Neutrophil (primary cell): Measurements from ENCODE around the gene PCNX2.

ENCODE experiments used
- H3K27ac ChIP-seq: fragments of 200-600 bp; sonication (generic); 2 replicates; pipeline ENCODE4 v1.5.1; 2016; ENCODE audit warnings: mild to moderate bottlenecking, moderate library complexity
- H3K27me3 ChIP-seq: fragments of 200-600 bp; sonication (generic); 2 replicates; pipeline ENCODE4 v1.6.0; 2016; ENCODE audit warnings: mild to moderate bottlenecking
- H3K36me3 ChIP-seq: fragments of 200-600 bp; sonication (generic); 2 replicates; pipeline ENCODE4 v1.5.1; 2017
- H3K4me1 ChIP-seq, 2 experiments: fragments of 200-600 bp in 1 of 2; sonication (generic) in 1 of 2; 1 replicate in 1 of 2; 2 replicates in 1 of 2; pipeline versions ENCODE4 v1.5.1 to v1.6.1; 2013 to 2016; ENCODE audit warnings: low read depth in 1 of 2, low read length in 1 of 2, mild to moderate bottlenecking in 1 of 2, moderate library complexity in 1 of 2; ENCODE audit not compliant: control insufficient read depth in 1 of 2, insufficient read depth in 1 of 2
- H3K4me3 ChIP-seq, 2 experiments: fragments of 200-600 bp in 1 of 2; sonication (generic) in 1 of 2; 1 replicate in 1 of 2; 2 replicates in 1 of 2; pipeline ENCODE4 v1.5.1; 2013 to 2016; ENCODE audit warnings: low read depth in 1 of 2, low read length in 1 of 2, mild to moderate bottlenecking in 1 of 2, moderate library complexity in 1 of 2
- H3K9me3 ChIP-seq: fragments of 200-600 bp; sonication (generic); 2 replicates; pipeline ENCODE4 v1.5.1; 2016
- TF ChIP-seq, protein P1 (sequence below): fragments of 200-600 bp; sonication (generic); IDR thresholded peaks from 2 replicates; pipeline ENCODE4 v1.5.1; 2016; ENCODE audit warnings: antibody characterized with exemption

Gene PCNX2

DNA sequence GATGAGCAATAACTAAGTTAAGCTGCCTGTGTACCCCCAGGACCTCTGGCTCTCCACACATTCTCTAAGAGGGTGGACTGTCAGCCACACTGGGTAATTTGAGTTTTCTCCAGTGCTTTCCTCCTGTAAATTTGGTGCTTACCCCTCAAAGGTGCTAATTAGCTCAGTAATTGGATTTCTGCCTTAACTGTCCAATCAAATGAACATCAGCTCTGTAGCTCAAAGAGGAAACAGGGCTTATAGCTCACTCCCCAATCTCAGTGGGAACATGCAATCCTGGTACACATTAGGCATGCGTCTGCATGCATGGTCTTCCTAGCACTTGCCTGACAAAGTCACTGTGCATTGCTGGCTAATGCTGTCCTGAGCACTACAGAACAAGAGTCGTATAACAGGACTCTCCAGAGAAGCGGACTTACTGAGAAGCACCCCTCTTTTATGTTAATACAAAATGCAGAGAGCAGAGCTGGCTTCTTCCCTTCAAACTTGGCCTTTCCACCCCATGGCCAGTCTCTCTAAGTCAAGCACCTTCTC is 235.0 kb downstream of the PCNX2 start:
- Histone ChIP-seq H3K4me1 (no peaks in the 10 kb centered on the region), H3K36me3 (no peaks in the 10 kb centered on the region)
- TF ChIP-seq, protein P1, sequence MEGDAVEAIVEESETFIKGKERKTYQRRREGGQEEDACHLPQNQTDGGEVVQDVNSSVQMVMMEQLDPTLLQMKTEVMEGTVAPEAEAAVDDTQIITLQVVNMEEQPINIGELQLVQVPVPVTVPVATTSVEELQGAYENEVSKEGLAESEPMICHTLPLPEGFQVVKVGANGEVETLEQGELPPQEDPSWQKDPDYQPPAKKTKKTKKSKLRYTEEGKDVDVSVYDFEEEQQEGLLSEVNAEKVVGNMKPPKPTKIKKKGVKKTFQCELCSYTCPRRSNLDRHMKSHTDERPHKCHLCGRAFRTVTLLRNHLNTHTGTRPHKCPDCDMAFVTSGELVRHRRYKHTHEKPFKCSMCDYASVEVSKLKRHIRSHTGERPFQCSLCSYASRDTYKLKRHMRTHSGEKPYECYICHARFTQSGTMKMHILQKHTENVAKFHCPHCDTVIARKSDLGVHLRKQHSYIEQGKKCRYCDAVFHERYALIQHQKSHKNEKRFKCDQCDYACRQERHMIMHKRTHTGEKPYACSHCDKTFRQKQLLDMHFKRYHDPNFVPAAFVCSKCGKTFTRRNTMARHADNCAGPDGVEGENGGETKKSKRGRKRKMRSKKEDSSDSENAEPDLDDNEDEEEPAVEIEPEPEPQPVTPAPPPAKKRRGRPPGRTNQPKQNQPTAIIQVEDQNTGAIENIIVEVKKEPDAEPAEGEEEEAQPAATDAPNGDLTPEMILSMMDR: no peak

DNA sequence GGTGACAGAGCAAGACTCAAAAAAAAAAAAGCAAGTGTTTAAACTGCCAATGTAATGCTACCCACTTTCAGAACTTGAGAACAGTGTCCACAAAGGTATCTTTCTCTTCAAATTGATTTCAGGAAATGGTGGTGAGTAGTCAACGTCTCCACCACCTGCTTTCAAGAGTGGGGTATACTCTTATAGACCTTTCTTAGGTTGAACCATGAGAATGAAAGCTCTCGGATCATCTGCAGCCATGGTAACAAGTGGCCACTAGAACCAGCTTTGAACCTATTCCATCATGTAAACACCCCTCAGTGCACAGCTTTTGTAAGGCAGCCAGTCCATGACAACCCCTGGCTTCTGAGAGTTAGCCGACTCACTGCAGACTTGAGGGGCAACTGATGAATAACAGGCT is 237.7 kb downstream of the PCNX2 start:
- Histone ChIP-seq H3K4me1 (no peaks in the 10 kb centered on the region), H3K36me3 (no peaks in the 10 kb centered on the region), H3K9me3 (no peaks in the 10 kb centered on the region), H3K27ac (no peak overlapping the region), H3K27me3 (no peaks in the 10 kb centered on the region), H3K4me3 (no peak overlapping the region)
- TF ChIP-seq, protein P1: no peak

More for the DNA sequence above, 235.0 kb downstream of the PCNX2 start:
- H3K4me3 ChIP-seq: no peak overlapping the region
- no peaks in the 10 kb centered on the region for H3K27me3 ChIP-seq
- H3K27ac ChIP-seq: no peak overlapping the region
- H3K9me3 ChIP-seq: no peaks in the 10 kb centered on the region

DNA sequence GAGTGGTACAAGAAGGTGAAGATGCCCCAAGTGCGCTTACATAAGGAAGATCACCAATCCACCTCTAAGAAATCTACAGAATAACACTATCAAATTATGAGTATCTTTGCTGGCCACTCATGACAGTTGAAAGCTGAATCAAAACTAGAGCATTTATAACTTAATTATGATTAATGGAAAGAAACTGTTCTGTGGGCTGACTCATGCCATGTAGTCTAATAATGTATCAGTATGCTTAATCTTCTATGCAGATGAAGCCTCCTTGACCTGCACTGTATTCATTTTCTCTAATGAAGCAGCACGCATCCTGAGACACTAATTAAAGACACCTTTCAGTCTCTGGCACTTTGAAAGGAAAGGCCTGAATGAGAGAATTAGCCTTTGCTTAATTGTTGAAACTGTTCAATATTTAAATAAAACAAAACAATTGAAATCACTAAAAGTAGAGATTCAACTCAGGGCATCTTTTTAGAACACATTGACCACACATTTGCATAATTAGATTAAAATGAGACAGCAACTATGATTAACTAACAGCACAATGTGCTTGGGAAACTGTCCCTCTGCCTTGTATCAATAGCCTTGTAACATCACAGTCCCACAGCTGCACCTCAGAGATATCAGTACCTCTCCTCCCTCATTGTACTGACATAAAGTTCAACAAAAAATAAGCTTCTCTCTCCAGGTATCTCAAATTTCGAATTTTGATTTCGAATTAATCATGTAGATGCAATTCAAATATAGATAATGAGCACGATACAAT is 239.5 kb downstream of the PCNX2 start:
- Histone ChIP-seq H3K9me3 (no peaks in the 10 kb centered on the region), H3K27ac (no peak overlapping the region), H3K4me1 (no peaks in the 10 kb centered on the region), H3K36me3 (no peaks in the 10 kb centered on the region), H3K27me3 (no peaks in the 10 kb centered on the region), H3K4me3 (no peak overlapping the region)
- TF ChIP-seq, protein P1: no peak

DNA sequence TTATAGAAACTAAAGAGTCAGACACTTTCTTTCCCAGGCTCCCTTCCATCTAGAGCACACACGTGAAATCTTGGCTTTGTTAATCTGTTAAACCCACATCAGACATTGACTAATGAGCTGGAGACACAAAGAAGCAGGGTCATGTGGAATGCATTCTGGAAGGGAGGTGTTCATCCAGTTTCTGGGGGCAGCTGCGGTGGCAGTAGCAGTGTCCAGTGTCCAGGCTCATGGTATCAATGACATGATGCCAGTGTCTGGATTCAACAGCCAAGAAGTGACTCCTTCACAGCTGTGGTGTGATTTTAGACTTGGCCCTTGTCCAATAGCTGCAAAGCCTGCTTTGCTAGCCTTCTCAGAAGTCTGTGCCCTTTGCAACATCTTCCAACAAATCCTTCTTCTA is 249.9 kb downstream of the PCNX2 start:
- no peak overlapping the region for H3K27ac ChIP-seq
- H3K27me3 ChIP-seq: no peaks in the 10 kb centered on the region
- H3K9me3 ChIP-seq: no peaks in the 10 kb centered on the region
- no peak overlapping the region for H3K4me3 ChIP-seq
- no peaks in the 10 kb centered on the region for H3K36me3 ChIP-seq
- no peaks in the 10 kb centered on the region for H3K4me1 ChIP-seq
- TF ChIP-seq, protein P1: no peak

DNA sequence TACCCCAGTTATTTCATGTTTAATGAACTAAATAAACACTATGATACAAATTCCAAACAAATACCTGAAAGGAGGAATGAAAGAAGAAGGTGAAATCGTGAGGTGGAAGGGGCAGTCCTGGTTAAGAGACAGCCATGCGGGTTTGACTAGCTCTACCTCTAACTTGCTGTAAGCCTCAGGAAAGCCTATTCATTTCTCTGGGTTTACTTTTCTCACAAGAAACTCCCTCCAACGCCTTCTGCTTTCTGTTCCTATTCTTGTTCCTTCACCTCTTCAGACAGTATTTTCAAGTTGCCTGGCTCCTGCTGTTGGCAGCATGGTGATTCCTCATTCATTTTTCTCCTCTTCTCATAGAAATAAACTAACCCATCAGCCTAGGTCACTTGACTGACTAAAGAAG is 252.7 kb downstream of the PCNX2 start:
- no peaks in the 10 kb centered on the region for H3K9me3 ChIP-seq
- no peak overlapping the region for H3K4me3 ChIP-seq
- H3K27ac ChIP-seq: no peak overlapping the region
- H3K36me3 ChIP-seq: no peaks in the 10 kb centered on the region
- no peaks in the 10 kb centered on the region for H3K27me3 ChIP-seq
- TF ChIP-seq, protein P1: no peak
- H3K4me1 ChIP-seq: no peaks in the 10 kb centered on the region
